ENCODE data around the gene ATG9A.
"Not testable (repeated sequence)": the region's sequence is repeated elsewhere in the genome, so short reads cannot be mapped to it uniquely, and the experiment has no call there.

ATG9A gene

DNA sequence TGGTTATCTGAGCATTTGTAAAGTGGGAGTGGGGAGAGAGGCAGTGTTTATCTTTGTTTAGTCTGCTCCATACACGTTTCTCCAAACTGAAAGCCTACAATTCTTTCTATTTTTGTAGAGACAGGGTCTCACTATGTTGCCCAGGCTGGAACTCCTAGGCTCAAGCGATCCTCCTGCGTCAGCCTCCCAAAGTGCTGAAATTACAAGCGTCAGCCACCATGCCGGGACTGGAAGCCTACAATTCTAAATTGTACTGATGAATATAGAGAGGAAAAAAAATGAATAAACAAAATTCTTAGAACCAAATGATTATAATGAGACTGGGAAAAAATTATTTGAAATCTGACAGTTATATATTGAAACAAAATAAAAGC is 24.3 kb downstream of the ATG9A start:
- no peak for DNase-seq (ENCODE audit: low read depth)

DNA sequence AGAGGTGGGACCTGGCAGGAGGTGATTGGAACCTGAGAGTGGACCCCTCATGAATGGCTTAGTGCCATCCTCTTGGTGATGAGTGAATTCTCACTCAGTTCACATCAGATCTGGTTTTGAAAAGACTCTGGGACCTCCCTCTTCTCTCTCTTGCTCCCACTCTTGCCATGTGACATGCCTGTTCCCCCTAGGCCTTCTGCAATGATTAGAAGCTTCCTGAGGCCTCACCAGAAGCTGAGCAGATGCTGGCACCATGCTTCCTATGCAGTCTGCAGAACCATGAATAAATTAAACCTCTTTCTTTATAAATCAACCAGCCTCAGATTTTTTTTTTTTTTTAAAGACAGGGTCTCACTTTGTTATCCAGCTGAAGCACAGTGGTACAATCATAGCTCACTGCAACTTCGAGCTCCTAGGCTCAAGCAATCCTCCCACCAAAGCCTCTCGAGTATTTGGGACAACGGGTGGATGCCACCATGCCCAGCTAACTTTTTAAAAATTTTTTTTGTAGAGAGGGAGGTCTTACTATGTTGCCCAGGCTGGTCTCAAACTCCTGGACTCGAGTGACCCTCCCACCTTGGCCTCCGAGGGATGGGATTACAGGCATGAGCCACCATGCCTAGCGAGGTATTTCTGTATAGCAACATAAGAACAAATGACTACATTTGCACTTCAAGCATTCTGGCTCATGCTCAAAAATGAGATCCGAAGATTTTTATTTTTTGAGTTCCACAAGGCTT is 24.8 kb downstream of the ATG9A start:
- no peak for DNase-seq (ENCODE audit: low read depth)

DNA sequence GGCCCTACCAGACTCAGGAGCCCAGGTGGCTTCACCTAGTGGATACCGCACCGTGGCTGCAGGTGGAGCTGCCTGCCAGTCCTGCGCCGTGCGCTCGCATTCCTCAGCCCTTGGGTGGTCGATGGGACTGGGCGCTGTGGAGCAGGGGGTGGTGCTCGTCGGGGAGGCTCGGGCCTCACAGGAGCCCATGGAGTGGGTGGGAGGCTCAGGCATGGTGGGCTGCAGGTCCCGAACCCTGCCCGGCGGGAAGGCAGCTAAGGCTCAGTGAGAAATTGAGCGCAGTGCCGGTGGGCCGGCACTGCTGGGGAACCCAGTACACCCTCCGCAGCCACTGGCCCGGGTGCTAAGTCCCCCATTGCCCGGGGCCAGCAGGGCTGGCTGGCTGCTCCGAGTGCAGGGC is 28.1 kb downstream of the ATG9A start:
- DNase-seq (ENCODE audit: low read depth): not testable (repeated sequence)

DNA sequence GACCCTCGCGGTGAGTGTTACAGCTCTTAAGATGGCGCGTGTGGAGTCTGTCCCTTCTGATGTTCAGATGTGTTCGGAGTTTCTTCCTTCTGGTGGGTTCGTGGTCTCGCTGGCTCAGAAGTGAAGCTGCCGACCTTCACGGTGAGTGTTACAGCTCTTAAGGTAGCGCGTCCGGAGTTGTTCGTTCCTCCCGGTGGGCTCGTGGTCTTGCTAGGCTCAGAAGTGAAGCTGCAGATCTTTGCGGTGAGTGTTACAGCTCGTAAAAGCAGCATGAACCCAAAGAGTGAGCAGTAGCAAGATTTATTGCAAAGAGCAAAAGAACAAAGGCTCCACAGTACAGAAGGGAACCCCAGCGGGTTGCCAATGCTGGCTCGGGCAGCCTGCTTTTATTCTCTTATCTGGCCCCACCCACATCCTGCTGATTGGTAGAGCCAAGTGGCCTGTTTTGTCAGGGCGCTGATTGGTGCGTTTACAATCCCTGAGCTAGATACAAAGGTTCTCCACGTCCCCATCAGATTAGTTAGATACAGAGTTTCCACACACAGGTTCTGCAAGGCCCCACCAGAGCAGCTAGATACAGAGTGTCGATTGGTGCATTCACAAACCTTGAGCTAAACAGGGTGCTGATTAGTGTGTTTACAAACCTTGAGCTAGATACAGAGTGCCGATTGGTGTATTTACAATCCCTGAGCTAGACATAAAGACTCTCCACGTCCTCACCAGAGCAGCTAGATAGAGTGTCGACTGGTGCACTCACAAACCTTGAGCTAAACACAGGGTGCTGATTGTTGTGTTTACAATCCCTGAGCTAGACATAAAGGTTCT is 28.7 kb downstream of the ATG9A start:
- DNase-seq (ENCODE audit: low read depth): not testable (repeated sequence)

DNA sequence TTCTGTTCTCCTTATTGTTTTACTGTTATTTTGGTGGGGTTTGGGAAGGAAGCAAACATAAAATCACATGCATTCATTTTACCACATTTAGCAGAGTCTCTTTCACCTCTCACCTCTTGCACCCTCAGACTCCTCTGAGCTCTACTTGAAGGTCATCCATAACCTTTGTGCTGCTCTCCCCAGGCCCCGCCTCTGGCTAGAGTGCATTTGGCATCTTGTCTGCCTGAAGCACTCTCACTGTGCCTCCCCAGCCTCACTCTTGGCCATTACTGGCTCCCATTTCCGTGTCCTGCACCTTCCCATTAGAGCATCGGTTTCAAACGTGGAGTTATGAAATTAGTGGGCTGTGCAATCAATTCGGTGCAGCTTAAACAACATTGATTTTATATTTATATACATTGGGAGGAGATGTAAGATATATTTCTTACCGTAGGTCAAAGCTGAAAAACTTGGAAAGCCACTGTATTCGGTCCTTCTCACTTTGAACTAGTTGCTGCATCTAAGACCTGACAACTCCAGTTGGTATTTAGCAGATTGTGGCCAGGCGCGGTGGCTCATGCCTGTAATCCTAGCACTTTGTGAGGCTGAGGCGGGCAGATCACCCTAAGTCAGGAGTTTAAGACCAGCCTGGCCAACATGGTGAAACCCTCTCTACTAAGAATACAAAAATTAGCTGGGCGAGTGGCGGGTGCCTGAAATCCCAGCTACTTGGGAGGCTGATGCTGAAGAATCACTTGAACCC is 29.8 kb downstream of the ATG9A start:
- DNase-seq (ENCODE audit: low read depth): no peak

DNA sequence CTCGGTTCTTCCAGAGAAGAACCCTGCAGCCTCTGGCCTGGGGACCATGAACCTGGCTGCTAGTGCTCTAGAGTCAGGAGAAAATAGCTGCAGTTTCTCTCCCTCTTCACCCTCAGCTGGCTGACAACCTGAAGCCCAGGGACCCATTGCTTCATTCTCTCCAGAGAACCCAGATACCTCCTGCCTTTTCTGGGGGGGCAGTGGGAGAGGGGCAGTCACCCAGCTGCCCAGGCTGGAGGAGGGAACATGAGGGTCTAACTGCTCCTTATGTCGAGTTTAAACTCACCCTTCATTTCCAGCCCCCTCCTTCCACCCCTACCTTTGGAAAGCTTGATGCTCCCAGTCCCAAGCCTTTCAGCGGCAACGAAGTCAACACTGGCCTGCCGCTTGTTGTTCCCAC is 30.5 kb downstream of the ATG9A start:
- DNase-seq (ENCODE audit: low read depth): no peak

DNA sequence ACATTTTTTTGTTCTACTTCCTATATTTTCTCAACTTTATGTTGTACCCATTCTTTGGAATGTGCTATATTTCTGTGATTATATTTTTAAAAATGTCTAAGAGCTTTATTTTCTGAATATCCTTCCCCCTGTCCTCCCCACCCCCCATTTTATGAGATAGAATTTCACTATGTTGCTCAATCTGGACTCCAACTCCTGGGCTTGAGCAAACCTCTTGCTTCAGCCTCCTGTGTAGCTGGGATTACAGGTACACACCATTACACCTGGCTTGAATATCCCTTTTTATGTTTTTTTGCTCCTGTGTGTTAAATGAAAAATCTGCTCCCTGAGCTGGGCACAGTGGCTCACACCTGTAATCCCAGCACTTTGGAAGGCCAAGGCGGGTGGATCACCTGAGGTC is 32.0 kb downstream of the ATG9A start:
- DNase-seq (ENCODE audit: low read depth): no peak

DNA sequence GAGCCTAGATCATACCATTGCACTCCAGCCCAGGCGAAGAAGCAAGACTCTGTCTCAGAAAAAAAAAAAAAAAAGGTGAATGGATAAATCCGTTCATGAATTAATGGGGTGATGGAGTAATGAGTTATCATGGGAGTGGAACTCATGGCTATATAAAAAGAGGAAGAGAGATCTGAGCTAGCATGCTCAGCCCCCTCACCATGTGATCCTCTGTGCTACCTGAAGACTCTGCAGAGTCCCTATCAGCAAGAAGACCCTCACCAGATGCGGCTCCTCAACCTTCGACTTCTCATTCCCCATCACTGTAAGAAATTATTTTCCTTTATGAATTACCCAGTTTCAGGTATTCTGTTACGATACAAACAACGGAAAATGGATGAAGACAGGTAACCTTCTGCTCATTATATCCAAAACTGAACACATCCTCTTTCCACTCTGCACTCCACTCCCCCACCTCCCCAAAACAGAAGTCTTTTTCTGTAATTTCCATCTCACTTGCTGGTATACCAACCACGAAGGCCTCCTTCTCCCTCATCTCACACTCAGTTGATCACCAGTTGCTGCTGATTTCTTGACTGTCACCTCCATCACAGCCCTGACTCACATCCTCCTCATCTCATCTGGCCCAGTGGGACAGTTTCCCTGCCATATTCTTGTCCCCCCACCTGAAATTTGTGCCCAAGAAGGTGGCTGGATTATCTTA is 42.5 kb downstream of the ATG9A start:
- DNase-seq (ENCODE audit: low read depth): no peak

DNA sequence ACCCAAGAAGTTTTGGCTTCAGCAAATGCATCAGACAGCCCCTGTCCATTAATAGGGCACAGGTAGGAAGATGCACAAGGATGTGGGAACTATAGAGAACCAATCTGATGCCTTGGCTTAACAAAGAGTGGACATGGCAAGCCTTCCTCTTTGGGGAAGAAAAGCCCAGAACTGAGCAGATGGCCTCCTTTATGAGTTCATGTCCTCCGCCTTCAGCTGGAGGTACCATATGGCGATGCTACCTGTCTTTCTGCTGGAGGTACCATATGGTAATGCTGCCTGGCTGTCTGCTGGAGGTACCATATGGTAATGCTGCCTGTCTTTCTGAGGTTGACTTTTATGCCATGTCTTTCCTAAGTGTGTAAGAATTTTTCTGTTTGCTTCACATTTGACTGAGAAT is 45.3 kb downstream of the ATG9A start:
- no peak for DNase-seq (ENCODE audit: low read depth)

DNA sequence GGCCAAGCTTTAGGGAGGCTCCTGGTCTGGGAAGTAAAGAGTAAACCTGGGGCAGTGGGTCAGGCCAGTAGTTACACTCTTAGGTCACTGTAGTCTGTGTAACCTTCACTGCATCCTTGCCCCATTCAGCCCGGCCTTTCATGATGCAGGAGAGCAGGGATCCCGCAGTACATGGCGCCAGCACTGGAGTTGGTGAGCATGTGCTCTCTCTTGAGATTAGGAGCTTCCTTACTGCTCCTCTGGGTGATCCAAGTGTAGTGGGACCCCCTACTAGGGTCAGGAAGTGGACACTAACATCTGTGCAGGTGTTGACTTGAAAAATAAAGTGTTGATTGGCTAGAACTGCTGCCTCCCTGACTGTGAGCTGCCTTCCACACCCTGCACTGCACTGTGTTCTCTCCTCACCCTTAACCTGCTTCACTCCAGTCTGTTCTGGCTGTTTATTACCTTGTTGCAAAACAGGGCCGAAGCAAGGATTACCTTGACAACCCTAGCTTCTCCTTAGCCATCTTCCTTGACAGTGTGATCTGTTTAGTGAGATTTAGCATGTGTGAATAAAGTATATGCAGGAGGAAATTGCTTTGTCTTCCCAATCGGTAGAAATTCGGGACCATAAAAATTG is 46.2 kb downstream of the ATG9A start:
- DNase-seq (ENCODE audit: low read depth): no peak

DNA sequence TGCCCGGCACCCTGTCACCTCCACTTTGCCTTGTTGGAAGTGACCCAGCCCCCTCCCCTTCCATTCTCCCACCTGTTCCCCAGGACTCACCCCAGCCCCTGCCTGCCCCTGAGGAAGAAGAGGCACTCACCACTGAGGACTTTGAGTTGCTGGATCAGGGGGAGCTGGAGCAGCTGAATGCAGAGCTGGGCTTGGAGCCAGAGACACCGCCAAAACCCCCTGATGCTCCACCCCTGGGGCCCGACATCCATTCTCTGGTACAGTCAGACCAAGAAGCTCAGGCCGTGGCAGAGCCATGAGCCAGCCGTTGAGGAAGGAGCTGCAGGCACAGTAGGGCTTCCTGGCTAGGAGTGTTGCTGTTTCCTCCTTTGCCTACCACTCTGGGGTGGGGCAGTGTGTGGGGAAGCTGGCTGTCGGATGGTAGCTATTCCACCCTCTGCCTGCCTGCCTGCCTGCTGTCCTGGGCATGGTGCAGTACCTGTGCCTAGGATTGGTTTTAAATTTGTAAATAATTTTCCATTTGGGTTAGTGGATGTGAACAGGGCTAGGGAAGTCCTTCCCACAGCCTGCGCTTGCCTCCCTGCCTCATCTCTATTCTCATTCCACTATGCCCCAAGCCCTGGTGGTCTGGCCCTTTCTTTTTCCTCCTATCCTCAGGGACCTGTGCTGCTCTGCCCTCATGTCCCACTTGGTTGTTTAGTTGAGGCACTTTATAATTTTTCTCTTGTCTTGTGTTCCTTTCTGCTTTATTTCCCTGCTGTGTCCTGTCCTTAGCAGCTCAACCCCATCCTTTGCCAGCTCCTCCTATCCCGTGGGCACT is 46.9 kb downstream of the ATG9A start:
- no peak for DNase-seq (ENCODE audit: low read depth)

DNA sequence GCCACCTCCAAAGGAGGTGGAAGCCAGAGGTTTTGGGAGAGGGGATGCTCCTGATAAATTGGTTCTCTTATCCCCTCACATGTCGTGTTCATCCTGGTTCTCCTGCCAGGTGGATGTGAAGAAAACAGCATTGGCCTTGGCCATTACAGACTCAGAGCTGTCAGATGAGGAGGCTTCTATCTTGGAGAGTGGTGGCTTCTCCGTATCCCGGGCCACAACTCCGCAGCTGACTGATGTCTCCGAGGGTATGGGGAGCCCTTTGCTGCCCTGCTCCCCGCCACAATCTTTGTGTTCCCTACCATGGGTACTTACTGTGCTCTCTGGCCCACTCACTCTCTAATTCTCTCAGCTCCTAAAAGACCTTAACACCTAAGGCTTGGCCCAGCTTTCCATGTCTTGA is 47.9 kb downstream of the ATG9A start:
- DNase-seq (ENCODE audit: low read depth): no peak

DNA sequence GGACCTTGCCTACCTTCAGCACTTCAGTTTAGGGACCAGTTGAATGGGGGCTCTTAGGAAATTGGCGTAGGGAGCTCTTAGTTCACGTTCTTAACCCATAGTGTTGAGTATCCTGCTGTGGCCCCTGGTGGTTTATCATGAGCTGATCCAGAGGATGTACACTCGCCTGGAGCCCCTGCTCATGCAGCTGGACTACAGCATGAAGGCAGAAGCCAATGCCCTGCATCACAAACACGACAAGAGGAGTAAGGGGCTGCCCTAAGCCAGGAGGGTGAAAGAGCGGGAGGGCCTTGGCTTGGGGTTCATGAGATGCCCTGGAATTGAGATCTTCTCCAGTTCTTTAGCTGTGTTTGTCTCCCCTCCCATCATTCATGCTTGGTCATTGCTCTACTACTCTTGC is 48.5 kb downstream of the ATG9A start:
- DNase-seq (ENCODE audit: low read depth): no peak

DNA sequence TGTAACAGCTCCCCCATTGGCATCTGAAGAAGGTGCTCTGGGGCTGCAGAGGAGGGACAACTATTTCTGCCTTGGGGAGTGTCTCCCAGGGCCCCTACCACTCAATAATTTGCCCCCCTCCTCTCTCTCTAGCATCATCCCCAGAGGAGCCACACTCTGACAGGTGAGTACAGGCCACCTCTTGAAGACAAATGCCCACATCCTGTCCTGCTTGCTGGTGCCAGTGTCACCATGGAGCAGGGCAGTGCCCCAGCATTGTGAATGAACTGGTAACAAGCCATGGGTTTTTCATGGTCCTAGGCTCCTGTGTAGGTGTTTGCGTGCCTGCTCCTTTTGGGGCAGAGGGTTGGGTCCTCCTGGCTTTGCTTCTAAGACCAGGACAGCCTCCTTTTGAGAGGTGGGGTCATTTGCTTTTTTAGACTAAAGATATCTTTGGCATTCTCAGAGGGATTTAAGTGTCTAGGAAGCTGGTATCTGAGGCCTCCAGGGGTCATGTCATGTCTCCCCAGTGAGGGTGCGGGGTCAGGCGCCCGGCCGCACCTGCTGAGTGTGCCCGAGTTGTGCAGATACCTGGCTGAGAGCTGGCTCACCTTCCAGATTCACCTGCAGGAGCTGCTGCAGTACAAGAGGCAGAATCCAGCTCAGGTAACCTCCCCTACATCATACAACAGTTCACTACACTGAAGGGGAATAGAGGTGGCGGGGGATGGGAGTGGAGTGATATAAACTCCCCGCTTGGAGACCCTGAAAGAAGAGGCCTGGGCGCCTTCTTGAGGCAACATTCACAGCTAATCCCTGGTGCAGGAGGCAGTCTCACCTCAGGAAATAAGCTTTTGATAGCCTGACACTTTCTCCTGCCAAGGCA is 49.6 kb downstream of the ATG9A start:
- no peak for DNase-seq (ENCODE audit: low read depth)

DNA sequence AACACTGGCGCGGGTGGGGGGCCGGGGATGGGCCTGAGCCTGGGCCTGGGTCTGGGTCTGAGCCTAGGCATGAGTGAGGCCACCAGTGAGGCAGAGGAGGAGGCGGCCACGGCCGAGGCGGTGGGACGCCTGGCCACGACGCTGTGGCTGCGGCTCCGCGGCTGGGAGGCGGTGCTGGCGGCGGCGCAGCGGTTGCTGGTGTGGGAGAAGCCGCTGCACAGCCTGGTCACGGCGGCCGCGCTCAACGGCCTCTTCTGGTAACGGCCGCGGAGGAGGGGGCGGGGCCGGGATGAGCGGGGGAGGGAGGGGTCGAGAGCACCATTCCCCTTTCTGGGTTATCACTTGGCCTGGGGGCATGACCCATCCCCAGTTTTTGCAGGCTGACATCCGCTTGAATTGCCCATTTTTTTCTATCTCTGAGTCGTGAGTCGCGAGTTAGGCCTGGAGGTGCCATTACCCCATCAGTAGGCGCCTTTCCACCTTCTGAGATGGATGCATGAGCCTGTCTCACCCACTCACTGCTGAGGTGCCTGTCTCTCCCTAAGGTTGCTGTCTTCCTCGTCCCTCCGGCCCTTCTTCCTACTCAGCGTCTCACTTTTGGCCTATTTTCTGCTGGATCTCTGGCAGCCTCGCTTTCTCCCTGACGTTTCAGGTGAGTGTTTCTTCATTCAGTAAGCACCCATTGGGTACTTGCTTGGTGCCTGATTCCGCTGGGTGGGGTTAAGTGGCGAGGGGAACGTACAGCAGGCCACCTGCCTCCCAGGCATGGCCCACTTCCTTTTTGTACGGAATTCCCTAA is 50.9 kb downstream of the ATG9A start:
- peak; percentile 22 for DNase-seq (ENCODE audit: low read depth)

DNA sequence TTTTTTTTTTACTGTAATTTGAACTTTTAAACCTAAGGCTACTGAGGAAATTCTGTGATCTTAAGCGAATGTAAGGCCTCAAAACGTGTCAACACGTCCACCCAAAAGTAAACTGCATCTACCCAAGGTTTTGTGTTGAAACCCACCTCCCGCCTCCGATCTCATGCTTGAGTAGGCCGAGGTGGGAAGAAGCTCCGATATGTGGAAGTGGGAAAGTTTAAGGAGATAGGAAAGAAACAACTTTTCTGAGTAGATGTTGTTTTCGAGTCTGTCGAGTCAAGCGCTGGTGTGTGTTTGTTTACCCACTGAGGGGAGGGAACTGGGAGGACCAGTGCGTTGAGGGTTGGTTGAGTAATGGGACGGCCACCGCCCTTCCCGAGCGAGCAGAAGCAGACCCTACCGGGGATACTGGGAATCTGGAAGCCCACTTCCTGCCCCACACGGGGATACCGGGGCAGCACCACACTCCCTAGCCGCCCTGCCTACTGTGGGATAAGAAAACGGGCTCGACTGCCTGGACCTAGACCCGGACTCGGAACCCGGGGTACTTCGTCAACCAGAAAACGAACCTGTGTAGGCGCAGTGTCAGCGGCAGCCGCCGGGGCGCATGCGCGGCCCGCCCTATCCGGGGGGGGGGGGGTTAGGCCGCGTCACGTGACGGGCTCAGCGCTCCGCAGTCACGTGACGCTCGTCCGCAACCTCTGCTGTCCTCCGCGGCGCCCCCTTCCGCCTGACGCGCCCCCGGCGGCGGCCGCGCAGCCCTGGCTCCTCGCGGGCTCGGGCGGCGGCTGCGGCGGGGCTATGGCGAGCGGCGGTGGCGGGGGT is 51.7 kb downstream of the ATG9A start, which contains the start of gene RETREG2:
RETREG2 (plus strand) TSS at position 724 of the 825 bp plus-strand sequence; CDS start at position 802, 78 bp downstream.
- DNase-seq (ENCODE audit: low read depth): peak; percentile 67

DNA sequence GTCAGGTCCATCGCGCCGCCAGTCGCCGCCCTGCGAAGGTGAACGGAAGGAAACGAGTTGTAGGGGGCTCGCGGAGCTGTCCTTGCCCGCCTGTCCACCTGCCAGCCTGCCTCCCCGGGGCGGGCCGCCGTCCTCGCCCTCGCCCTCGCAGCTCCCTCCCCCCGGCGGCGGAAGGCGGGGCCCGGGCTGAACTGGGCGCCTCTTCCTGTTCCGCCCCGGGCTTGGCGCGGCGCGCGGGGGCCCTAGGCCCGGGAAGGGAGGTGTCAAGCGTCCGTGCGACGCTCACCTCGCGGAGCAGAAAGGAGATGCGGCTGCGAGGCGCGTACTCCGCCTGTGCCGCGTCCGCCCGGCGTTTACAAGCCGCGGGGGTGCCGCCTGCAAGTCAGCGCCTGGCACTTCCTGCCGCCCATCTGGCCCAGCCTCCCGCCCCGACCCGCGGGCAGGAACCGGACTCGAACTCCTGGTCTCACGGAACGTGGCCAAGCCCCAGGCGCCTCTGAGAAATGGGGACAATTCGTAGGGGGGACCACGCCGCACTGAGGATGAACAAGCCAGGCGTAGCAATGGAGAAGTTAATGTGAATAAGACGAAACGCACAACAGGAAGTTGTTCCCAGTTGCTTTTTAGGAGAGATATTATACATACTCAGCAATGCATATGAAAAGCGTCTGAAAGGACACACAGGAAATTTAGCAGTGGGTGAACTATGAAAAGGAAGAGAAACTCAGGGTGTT is 52.5 kb downstream of the ATG9A start, which contains the start of gene CNPPD1:
CNPPD1 (minus strand) TSS at position 108 of the 734 bp plus-strand sequence; CDS start at position 11, 97 bp downstream.
- DNase-seq (ENCODE audit: low read depth): peak; percentile 81

Measured in stimulated activated CD8-positive, alpha-beta memory T cell treated with anti-CD3 and anti-CD28 coated beads, Interleukin-4, amount 100 ng/mL, for 24 hours (primary cell).